OCI-LY7 (cell line): ENCODE measurements around the gene SLC6A17. TPM values are rescaled to one million over a fixed set of nuclear protein-coding genes. Genes with fewer than 3 reads are reported as not detected.

Experiments used
- BruUV-seq: library from RNA; stranded (reverse); fragments of 400-500 nt; replicated peaks from 2 replicates; lab custom pipeline; 2021; lab: Mats Ljungman, UMichigan
- CTCF ChIA-PET: fragments of 300-600 bp; sonication (Branson Sonifier 250); formaldehyde crosslinking; loops from one replicate; lab custom pipeline; 2022; ENCODE audit warnings: antibody characterized with exemption; ENCODE audit not compliant: unreplicated experiment; lab: Charles Lee
- POLR2A ChIA-PET: fragments of 300-600 bp; sonication (Branson Sonifier 250); formaldehyde crosslinking; loops from one replicate; lab custom pipeline; 2022; ENCODE audit warnings: antibody characterized with exemption; lab: Charles Lee
- DNase-seq: peaks from one replicate; pipeline ENCODE4 v3.0.0-alpha.2; 2015; ENCODE audit warnings: low spot score
- H2AFZ ChIP-seq: fragments of 200-600 bp; sonication (generic), shearing (Covaris generic); 2 replicates; pipeline ENCODE4 v1.6.1; 2014; ENCODE audit warnings: mild to moderate bottlenecking, antibody characterized with exemption, low read length, moderate library complexity
- H3K27ac ChIP-seq: fragments of 200-600 bp; sonication (generic); 2 replicates; pipeline ENCODE4 v1.5.1; 2014; ENCODE audit warnings: mixed run types, low read depth, mild to moderate bottlenecking, moderate library complexity, low read length, inconsistent platforms; ENCODE audit not compliant: poor library complexity, severe bottlenecking
- H3K36me3 ChIP-seq: fragments of 200-600 bp; sonication (generic); 2 replicates; pipeline ENCODE4 v1.6.1; 2014; ENCODE audit warnings: mild to moderate bottlenecking, antibody characterized with exemption, low read length, moderate library complexity, mixed read lengths; ENCODE audit not compliant: insufficient read depth
- H3K4me1 ChIP-seq: fragments of 200-600 bp; sonication (generic); 2 replicates; pipeline ENCODE4 v1.5.1; 2014; ENCODE audit warnings: mild to moderate bottlenecking, low read length; ENCODE audit not compliant: insufficient read depth, poor library complexity, severe bottlenecking
- H3K4me2 ChIP-seq: fragments of 200-600 bp; sonication (generic); 2 replicates; pipeline ENCODE4 v1.6.1; 2014; ENCODE audit warnings: mild to moderate bottlenecking, low read length
- H3K4me3 ChIP-seq: fragments of 200-600 bp; sonication (generic); 2 replicates; pipeline ENCODE4 v1.5.1; 2014; ENCODE audit warnings: mild to moderate bottlenecking, low read depth, low read length; ENCODE audit not compliant: poor library complexity, severe bottlenecking
- H3K79me2 ChIP-seq: fragments of 200-600 bp; sonication (generic); 2 replicates; pipeline ENCODE4 v1.6.1; 2016; ENCODE audit warnings: low read depth, mild to moderate bottlenecking, low read length, moderate library complexity, mixed read lengths; ENCODE audit not compliant: insufficient read depth
- H3K9me2 ChIP-seq: fragments of 200-600 bp; sonication (generic); 2 replicates; pipeline ENCODE4 v1.6.1; 2016; ENCODE audit warnings: mild to moderate bottlenecking, low read length, mixed read lengths; ENCODE audit not compliant: insufficient read depth
- H3K9me3 ChIP-seq: fragments of 200-600 bp; sonication (generic); 2 replicates; pipeline ENCODE4 v1.6.1; 2014; ENCODE audit warnings: mild to moderate bottlenecking, mixed run types, low read length, mixed read lengths
- H4K20me1 ChIP-seq: fragments of 200-600 bp; sonication (generic); 2 replicates; pipeline ENCODE4 v1.6.1; 2014; ENCODE audit warnings: mild to moderate bottlenecking, antibody characterized with exemption, low read length, moderate library complexity, mixed read lengths; ENCODE audit not compliant: insufficient read depth
- EZH2phosphoT487 ChIP-seq: fragments of 200-600 bp; sonication (generic); IDR thresholded peaks from 2 replicates; pipeline ENCODE4 v1.6.1; 2018; ENCODE audit warnings: low read depth, borderline replicate concordance, mild to moderate bottlenecking, mixed run types, antibody characterized with exemption, low read length, moderate library complexity, mixed read lengths
- intact Hi-C: fragments of 100-400 bp; cut with micrococcal nuclease; formaldehyde crosslinking; loops from one replicate; pipeline ENCODE4 v1.10.0; 2022; ENCODE audit not compliant: unreplicated experiment
- total RNA-seq, 2 experiments: library from RNA; depleted of rRNA in 1 of 2; stranded (reverse); fragments of >200 nt in 1 of 2; shearing (Covaris generic) in 1 of 2; gene quantifications; 2 replicates each; pipeline ENCODE4 v1.2.3, GENCODE V29; 2014 to 2022
- TF ChIP-seq, protein P1 (sequence below): fragments of 200-600 bp; sonication (generic); conservative IDR thresholded peaks from 2 replicates; pipeline ENCODE4 v1.5.1; 2014; ENCODE audit warnings: mild to moderate bottlenecking, antibody characterized with exemption, low read length, moderate library complexity, mixed read lengths

The SLC6A17 gene
- total RNA-seq, 2 experiments from 2014 or later, result not detected

- Histone ChIP-seq H3K9me3 (no peaks in the 10 kb centered on the region), H3K27ac (no peak overlapping the region), H2AFZ (no peak overlapping the region), H3K9me2 (no peaks in the 10 kb centered on the region), H3K36me3 (no peaks in the 10 kb centered on the region), H4K20me1 (no peaks in the 10 kb centered on the region), H3K4me3 (no peak overlapping the region), H3K4me2 (no peak overlapping the region), H3K79me2 (no peaks in the 10 kb centered on the region), H3K4me1 (no peaks in the 10 kb centered on the region)
- ChIA-PET CTCF (no interaction called here), POLR2A (interaction anchor here (0.6 to 1.0 kb wide), 2 partner anchors 10 to 705 kb away, joined by 4 to 5 read pairs; no protein-coding TSS in a partner anchor)
- TF ChIP-seq, protein P1, sequence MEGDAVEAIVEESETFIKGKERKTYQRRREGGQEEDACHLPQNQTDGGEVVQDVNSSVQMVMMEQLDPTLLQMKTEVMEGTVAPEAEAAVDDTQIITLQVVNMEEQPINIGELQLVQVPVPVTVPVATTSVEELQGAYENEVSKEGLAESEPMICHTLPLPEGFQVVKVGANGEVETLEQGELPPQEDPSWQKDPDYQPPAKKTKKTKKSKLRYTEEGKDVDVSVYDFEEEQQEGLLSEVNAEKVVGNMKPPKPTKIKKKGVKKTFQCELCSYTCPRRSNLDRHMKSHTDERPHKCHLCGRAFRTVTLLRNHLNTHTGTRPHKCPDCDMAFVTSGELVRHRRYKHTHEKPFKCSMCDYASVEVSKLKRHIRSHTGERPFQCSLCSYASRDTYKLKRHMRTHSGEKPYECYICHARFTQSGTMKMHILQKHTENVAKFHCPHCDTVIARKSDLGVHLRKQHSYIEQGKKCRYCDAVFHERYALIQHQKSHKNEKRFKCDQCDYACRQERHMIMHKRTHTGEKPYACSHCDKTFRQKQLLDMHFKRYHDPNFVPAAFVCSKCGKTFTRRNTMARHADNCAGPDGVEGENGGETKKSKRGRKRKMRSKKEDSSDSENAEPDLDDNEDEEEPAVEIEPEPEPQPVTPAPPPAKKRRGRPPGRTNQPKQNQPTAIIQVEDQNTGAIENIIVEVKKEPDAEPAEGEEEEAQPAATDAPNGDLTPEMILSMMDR, result no peak
- no peak for TF ChIP-seq EZH2phosphoT487
- intact Hi-C loops, result no loop called here
- BruUV-seq, result no TSS peak
- DNase-seq, result no peak
Measured at GRCh38 chr1:110174961-110175360, 24.7 kb downstream of the SLC6A17 start.

DNA sequence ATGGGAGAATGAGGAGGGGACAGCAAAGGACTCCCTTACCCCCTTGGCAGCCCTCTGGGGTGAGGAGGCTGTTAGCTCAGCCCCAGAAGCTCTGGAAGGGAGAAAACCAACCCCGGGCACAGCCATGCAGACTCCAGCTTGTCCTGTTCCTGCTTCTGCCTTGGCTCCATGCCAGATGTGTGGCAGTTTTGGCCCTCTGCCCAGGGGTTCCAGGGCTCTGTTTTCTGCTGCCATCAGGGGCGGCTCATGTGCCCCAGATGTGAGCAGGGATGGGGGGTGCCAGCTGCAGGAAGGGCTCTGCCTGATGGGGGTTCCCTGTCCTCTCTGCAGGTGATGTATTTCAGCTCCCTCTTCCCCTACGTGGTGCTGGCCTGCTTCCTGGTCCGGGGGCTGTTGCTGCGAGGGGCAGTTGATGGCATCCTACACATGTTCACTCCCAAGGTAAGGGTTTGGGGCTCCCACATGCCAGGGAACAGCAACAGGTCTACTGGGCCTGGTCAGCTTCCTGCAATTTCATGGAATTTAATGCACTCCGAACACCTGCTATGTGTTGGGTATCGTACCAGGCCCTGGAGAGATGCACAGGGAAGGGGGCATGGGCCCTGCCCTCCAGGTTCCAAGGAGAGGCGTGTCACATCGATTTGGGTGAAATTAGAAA lies 26.1 kb downstream of the SLC6A17 start:
- no peaks in the 10 kb centered on the region for H3K9me3 ChIP-seq
- H4K20me1 ChIP-seq, result no peaks in the 10 kb centered on the region
- no peaks in the 10 kb centered on the region for H3K36me3 ChIP-seq
- intact Hi-C loops, result no loop called here
- no peak overlapping the region for H2AFZ ChIP-seq
- POLR2A ChIA-PET, result interaction anchor here (1.0 kb wide), 1 partner anchor 11 kb away, joined by 4 read pairs; no protein-coding TSS in a partner anchor
- TF ChIP-seq, protein P1, result no peak
- no peak for TF ChIP-seq EZH2phosphoT487
- CTCF ChIA-PET, result interaction anchor here (1.0 kb wide), 1 partner anchor 284 kb away, joined by 3 read pairs; no protein-coding TSS in a partner anchor
- no peak overlapping the region for H3K27ac ChIP-seq
- no peak for DNase-seq
- no peaks in the 10 kb centered on the region for H3K9me2 ChIP-seq
- BruUV-seq, result no TSS peak
- no peaks in the 10 kb centered on the region for H3K79me2 ChIP-seq
- H3K4me3 ChIP-seq, result no peak overlapping the region
- H3K4me1 ChIP-seq, result no peaks in the 10 kb centered on the region
- H3K4me2 ChIP-seq, result no peak overlapping the region

DNA sequence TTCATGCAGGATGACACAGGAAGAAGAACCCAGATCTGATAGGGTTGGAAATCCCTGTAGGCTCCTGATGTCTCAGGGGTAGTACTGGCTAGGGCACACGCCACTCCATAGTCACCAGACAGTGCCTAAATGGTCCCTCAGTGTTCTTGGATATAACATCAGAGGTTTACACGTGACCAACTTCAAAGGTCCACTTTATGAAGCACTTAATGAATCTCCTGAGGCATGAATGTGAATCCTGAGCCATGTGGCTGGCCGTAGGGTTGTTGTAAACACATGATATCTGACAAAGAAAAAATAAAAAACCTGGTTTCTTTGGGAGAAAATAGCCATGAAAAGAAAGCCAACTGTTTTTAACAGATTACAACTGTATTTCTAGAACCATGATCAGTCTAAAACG lies 27.5 kb downstream of the SLC6A17 start:
- POLR2A ChIA-PET, result no interaction called here
- Histone ChIP-seq H3K36me3 (no peaks in the 10 kb centered on the region), H4K20me1 (no peaks in the 10 kb centered on the region), H3K27ac (no peak overlapping the region), H2AFZ (no peak overlapping the region), H3K4me3 (no peak overlapping the region), H3K4me2 (no peak overlapping the region), H3K4me1 (no peaks in the 10 kb centered on the region), H3K9me2 (no peaks in the 10 kb centered on the region), H3K9me3 (no peaks in the 10 kb centered on the region), H3K79me2 (no peaks in the 10 kb centered on the region)
- BruUV-seq, result no TSS peak
- TF ChIP-seq, protein P1, result no peak
- TF ChIP-seq EZH2phosphoT487, result no peak
- CTCF ChIA-PET, result no interaction called here
- DNase-seq, result no peak
- intact Hi-C loops, result no loop called here
